ENCODE data around the gene LUC7L3. TPM values are rescaled to one million over a fixed set of nuclear protein-coding genes. Genes with fewer than 3 reads are reported as not detected.

Gene LUC7L3
- total and polyA plus RNA-seq, 2 of the 13 experiments (the other 11 are each of a cell fraction or from before 2014, with no cell fraction given) = 108 to 120 TPM

DNA sequence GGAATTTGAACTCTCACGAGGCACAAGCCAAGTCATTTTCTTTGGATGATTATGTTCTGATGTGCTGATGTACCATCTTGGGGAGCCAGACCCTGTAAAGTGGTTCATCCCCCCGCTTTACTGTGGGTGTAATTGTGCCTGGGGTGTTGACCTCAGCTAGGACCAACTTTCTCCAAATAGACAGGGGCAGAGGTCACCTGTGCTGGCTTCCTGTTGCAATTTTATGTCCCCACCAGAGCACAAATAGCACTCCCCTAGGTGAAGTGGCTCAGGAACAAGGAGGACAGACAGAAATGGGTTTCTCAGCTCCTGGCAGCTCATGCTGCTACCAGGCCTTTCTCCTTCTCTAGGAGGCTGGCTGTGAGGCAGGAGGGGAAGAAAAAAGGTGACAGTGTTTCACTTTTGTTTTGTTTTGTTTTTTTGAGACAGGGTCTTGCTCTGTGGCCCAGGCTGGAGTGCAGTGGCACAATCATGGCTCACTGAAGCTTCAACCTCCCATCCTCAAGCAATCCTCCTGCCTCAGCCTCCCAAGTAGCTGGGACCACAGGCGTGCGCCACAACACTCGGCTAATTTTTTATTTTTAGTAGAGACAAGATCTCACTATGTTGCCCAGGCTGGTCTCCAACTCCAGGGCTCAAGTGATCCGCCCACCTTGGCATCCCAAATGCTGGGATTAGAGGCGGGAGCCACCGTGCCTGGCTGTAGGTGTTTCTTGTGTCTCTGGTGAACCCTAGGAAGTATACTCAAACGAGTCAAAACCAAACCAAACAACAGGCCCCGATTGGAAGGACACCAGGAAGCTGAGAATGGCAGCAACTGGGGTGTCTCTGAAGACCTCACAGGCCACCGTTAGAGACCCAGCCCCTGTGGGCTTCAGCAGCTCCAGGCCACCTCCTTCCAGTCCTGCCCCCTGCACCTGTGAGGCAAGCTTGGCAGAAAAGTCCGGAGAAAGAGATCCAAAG, 83.5 kb downstream of the LUC7L3 start (continued):
- no peak for TF ChIP-seq SIN3B (IDR thresholded peaks at IDR 0.05; ENCODE audit: low read length)
- TF ChIP-seq ZNF567 (CRISPR knock-in tag; IDR thresholded peaks at IDR 0.05; ENCODE audit: borderline replicate concordance) = no peak
- TF ChIP-seq SALL1 (CRISPR knock-in tag; IDR thresholded peaks at IDR 0.05) = peak; percentile 20; the same call in 1 of the 2 replicates
- TF ChIP-seq, protein P1, sequence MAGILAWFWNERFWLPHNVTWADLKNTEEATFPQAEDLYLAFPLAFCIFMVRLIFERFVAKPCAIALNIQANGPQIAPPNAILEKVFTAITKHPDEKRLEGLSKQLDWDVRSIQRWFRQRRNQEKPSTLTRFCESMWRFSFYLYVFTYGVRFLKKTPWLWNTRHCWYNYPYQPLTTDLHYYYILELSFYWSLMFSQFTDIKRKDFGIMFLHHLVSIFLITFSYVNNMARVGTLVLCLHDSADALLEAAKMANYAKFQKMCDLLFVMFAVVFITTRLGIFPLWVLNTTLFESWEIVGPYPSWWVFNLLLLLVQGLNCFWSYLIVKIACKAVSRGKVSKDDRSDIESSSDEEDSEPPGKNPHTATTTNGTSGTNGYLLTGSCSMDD (CRISPR knock-in tag; IDR thresholded peaks at IDR 0.05) = no peak
- no peak for TF ChIP-seq REL (CRISPR knock-in tag; conservative IDR thresholded peaks at IDR 0.05)
- no peak for TF ChIP-seq ZNF605 (CRISPR knock-in tag; IDR thresholded peaks at IDR 0.05)
- TF ChIP-seq, protein P2, sequence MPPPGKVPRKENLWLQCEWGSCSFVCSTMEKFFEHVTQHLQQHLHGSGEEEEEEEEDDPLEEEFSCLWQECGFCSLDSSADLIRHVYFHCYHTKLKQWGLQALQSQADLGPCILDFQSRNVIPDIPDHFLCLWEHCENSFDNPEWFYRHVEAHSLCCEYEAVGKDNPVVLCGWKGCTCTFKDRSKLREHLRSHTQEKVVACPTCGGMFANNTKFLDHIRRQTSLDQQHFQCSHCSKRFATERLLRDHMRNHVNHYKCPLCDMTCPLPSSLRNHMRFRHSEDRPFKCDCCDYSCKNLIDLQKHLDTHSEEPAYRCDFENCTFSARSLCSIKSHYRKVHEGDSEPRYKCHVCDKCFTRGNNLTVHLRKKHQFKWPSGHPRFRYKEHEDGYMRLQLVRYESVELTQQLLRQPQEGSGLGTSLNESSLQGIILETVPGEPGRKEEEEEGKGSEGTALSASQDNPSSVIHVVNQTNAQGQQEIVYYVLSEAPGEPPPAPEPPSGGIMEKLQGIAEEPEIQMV (CRISPR knock-in tag; IDR thresholded peaks at IDR 0.05; ENCODE audit: low read depth) = no peak; the same call in 1 of the 2 replicates
- no peak for TF ChIP-seq PRMT3 (CRISPR knock-in tag; IDR thresholded peaks at IDR 0.05; ENCODE audit: borderline replicate concordance, low read depth)
- 0 out of 2 replicates have a peak, but pooled peaks have one; percentile 76 for TF ChIP-seq ZNF230 (CRISPR knock-in tag; IDR thresholded peaks at IDR 0.05)
- peak; percentile 68 for TF ChIP-seq ZNF343 (CRISPR knock-in tag; IDR thresholded peaks at IDR 0.05)
- 0 out of 2 replicates have a peak, but pooled peaks have one; percentile 17 for TF ChIP-seq SAP130 (CRISPR knock-in tag; IDR thresholded peaks at IDR 0.05; ENCODE audit: low read depth)
- TF ChIP-seq ZNF224 (CRISPR knock-in tag; IDR thresholded peaks at IDR 0.05) = no peak
- TF ChIP-seq ZNF335 (CRISPR knock-in tag; IDR thresholded peaks at IDR 0.05) = no peak
- no peak for TF ChIP-seq CBX1 (IDR thresholded peaks at IDR 0.05; ENCODE audit: low read depth)
- peak; percentile 42; the same call in 1 of the 2 replicates for TF ChIP-seq ZSCAN29 (CRISPR knock-in tag; conservative IDR thresholded peaks at IDR 0.05)
- TF ChIP-seq, protein P3, sequence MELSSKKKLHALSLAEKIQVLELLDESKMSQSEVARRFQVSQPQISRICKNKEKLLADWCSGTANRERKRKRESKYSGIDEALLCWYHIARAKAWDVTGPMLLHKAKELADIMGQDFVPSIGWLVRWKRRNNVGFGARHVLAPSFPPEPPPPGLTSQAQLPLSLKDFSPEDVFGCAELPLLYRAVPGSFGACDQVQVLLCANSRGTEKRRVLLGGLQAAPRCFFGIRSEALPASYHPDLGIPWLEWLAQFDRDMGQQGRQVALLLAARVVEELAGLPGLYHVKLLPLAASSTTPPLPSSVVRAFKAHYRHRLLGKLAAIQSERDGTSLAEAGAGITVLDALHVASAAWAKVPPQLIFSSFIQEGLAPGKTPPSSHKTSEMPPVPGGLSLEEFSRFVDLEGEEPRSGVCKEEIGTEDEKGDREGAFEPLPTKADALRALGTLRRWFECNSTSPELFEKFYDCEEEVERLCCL (CRISPR knock-in tag; IDR thresholded peaks at IDR 0.05; ENCODE audit: borderline replicate concordance) = no peak
- TF ChIP-seq, protein P4, sequence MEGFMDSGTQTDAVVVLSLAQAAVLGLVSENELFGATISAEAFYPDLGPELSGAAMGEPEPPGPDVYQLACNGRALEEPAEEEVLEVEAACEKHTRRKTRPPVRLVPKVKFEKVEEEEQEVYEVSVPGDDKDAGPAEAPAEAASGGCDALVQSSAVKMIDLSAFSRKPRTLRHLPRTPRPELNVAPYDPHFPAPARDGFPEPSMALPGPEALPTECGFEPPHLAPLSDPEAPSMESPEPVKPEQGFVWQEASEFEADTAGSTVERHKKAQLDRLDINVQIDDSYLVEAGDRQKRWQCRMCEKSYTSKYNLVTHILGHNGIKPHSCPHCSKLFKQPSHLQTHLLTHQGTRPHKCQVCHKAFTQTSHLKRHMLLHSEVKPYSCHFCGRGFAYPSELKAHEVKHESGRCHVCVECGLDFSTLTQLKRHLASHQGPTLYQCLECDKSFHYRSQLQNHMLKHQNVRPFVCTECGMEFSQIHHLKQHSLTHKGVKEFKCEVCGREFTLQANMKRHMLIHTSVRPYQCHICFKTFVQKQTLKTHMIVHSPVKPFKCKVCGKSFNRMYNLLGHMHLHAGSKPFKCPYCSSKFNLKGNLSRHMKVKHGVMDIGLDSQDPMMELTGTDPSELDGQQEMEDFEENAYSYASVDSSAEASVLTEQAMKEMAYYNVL (CRISPR knock-in tag; IDR thresholded peaks at IDR 0.05; ENCODE audit: borderline replicate concordance) = 0 out of 2 replicates have a peak, but pooled peaks have one; percentile 42
- TF ChIP-seq ZNF652 (CRISPR knock-in tag; IDR thresholded peaks at IDR 0.05; ENCODE audit: borderline replicate concordance, low read depth) = no peak
- TF ChIP-seq ZNF574 (CRISPR knock-in tag; IDR thresholded peaks at IDR 0.05) = 0 out of 2 replicates have a peak, but pooled peaks have one; percentile 16
- no peak for TF ChIP-seq ZSCAN30 (CRISPR knock-in tag; IDR thresholded peaks at IDR 0.05)
